Effector memory CD4-positive, alpha-beta T cell (primary cell): Measurements from ENCODE around the gene EEF2KMT.
A peak's percentile ranks its signal among the peaks of the same experiment; 100 is the strongest.

ENCODE experiments used
- DNase-seq, 3 donors: peaks; one replicate each; pipeline ENCODE4 v3.0.0-alpha.2; 2020
- H3K27ac ChIP-seq: 2 replicates; pipeline ENCODE4 v1.7.0; 2013; ENCODE audit warnings: mild to moderate bottlenecking, low read length, moderate library complexity; ENCODE audit not compliant: insufficient read depth, poor library complexity, severe bottlenecking
- H3K27me3 ChIP-seq: replicated peaks from 2 replicates; pipeline ENCODE4 v1.7.0; 2013; ENCODE audit warnings: mild to moderate bottlenecking, low read length; ENCODE audit not compliant: insufficient read depth, control insufficient read depth, poor library complexity, severe bottlenecking
- H3K36me3 ChIP-seq: 2 replicates; pipeline ENCODE4 v1.7.0; 2013; ENCODE audit warnings: mild to moderate bottlenecking, low read length, moderate library complexity; ENCODE audit not compliant: control insufficient read depth, insufficient read depth
- H3K4me1 ChIP-seq: 2 replicates; pipeline ENCODE4 v1.7.0; 2013; ENCODE audit warnings: low read length, mild to moderate bottlenecking; ENCODE audit not compliant: control insufficient read depth, insufficient read depth, poor library complexity, severe bottlenecking
- H3K4me3 ChIP-seq: 2 replicates; pipeline ENCODE4 v1.7.0; 2013; ENCODE audit warnings: low read length, low read depth, mild to moderate bottlenecking; ENCODE audit not compliant: insufficient read depth, poor library complexity, severe bottlenecking
- H3K9me3 ChIP-seq: 2 replicates; pipeline ENCODE4 v1.7.0; 2013; ENCODE audit warnings: mild to moderate bottlenecking, low read length, moderate library complexity; ENCODE audit not compliant: control insufficient read depth

The EEF2KMT gene

GRCh38 chr16:5071341-5071680 is 26.3 kb downstream of the EEF2KMT start:
- Histone ChIP-seq H3K36me3 (peaks cover 15% of the 10 kb centered on the region), H3K9me3 (no peaks in the 10 kb centered on the region), H3K27ac (peak overlapping the region; percentile 80), H3K4me3 (peak overlapping the region; percentile 76), H3K27me3 (no peaks in the 10 kb centered on the region), H3K4me1 (peaks cover 11% of the 10 kb centered on the region)
- DNase-seq: no peak

- Histone ChIP-seq H3K4me1 (peaks cover 11% of the 10 kb centered on the region), H3K27ac (no peak overlapping the region), H3K9me3 (no peaks in the 10 kb centered on the region), H3K36me3 (peaks cover 9% of the 10 kb centered on the region), H3K27me3 (no peaks in the 10 kb centered on the region), H3K4me3 (no peak overlapping the region)
- DNase-seq: no peak
Measured at GRCh38 chr16:5070431-5071186, 27.0 kb downstream of the EEF2KMT start.

GRCh38 chr16:5069854-5070253 is 27.7 kb downstream of the EEF2KMT start:
- Histone ChIP-seq H3K4me1 (peaks cover 11% of the 10 kb centered on the region), H3K36me3 (peaks cover 2% of the 10 kb centered on the region), H3K27me3 (no peaks in the 10 kb centered on the region), H3K27ac (no peak overlapping the region), H3K4me3 (no peak overlapping the region), H3K9me3 (no peaks in the 10 kb centered on the region)
- DNase-seq: no peak

GRCh38 chr16:5069048-5069447 is 28.5 kb downstream of the EEF2KMT start:
- peaks cover 11% of the 10 kb centered on the region for H3K4me1 ChIP-seq
- no peak overlapping the region for H3K4me3 ChIP-seq
- no peaks in the 10 kb centered on the region for H3K9me3 ChIP-seq
- H3K36me3 ChIP-seq: no peaks in the 10 kb centered on the region
- H3K27me3 ChIP-seq: no peaks in the 10 kb centered on the region
- H3K27ac ChIP-seq: no peak overlapping the region
- no peak for DNase-seq

- Histone ChIP-seq H3K27ac (no peak overlapping the region), H3K27me3 (no peaks in the 10 kb centered on the region), H3K36me3 (no peaks in the 10 kb centered on the region), H3K4me3 (no peak overlapping the region), H3K4me1 (peaks cover 4% of the 10 kb centered on the region), H3K9me3 (no peaks in the 10 kb centered on the region)
- DNase-seq: no peak
Measured at GRCh38 chr16:5066511-5066910, 31.1 kb downstream of the EEF2KMT start.

- no peak for DNase-seq
- H3K4me1 ChIP-seq: no peaks in the 10 kb centered on the region
- H3K27ac ChIP-seq: no peak within 1 kb of the TSS
- no peaks in the 10 kb centered on the region for H3K9me3 ChIP-seq
- H3K27me3 ChIP-seq: no peaks in the 10 kb centered on the region
- no peak within 1 kb of the TSS for H3K4me3 ChIP-seq
- H3K36me3 ChIP-seq: no peaks in the 10 kb centered on the region
Measured at GRCh38 chr16:5065813-5066212, 31.8 kb downstream of the EEF2KMT start, which contains the start of gene C16orf89. Gene C16orf89, minus strand, starts transcription at chr16:5065956. Its CDS starts 48 bp downstream, at chr16:5065908.

GRCh38 chr16:5065326-5065725 is 32.3 kb downstream of the EEF2KMT start:
- no peaks in the 10 kb centered on the region for H3K27me3 ChIP-seq
- no peak overlapping the region for H3K27ac ChIP-seq
- no peak overlapping the region for H3K4me3 ChIP-seq
- no peaks in the 10 kb centered on the region for H3K4me1 ChIP-seq
- DNase-seq: no peak
- H3K9me3 ChIP-seq: no peaks in the 10 kb centered on the region
- no peaks in the 10 kb centered on the region for H3K36me3 ChIP-seq

GRCh38 chr16:5064915-5065314 is 32.7 kb downstream of the EEF2KMT start:
- DNase-seq: no peak
- Histone ChIP-seq H3K27me3 (no peaks in the 10 kb centered on the region), H3K4me3 (no peak overlapping the region), H3K4me1 (no peaks in the 10 kb centered on the region), H3K36me3 (no peaks in the 10 kb centered on the region), H3K9me3 (no peaks in the 10 kb centered on the region), H3K27ac (no peak overlapping the region)

- Histone ChIP-seq H3K4me1 (no peaks in the 10 kb centered on the region), H3K27me3 (no peaks in the 10 kb centered on the region), H3K36me3 (no peaks in the 10 kb centered on the region), H3K27ac (no peak overlapping the region), H3K4me3 (no peak overlapping the region), H3K9me3 (no peaks in the 10 kb centered on the region)
- DNase-seq: no peak
Measured at GRCh38 chr16:5062790-5063765, 34.5 kb downstream of the EEF2KMT start.

- Histone ChIP-seq H3K27me3 (no peaks in the 10 kb centered on the region), H3K27ac (no peak overlapping the region)
Measured at GRCh38 chr16:5062051-5062450, 35.5 kb downstream of the EEF2KMT start.

More at GRCh38 chr16:5062051-5062450, 35.5 kb downstream of the EEF2KMT start:
- Histone ChIP-seq H3K4me3 (no peak overlapping the region), H3K36me3 (no peaks in the 10 kb centered on the region), H3K9me3 (no peaks in the 10 kb centered on the region), H3K4me1 (no peaks in the 10 kb centered on the region)
- no peak for DNase-seq
